GM12873 (cell line): Measurements from ENCODE around the gene ABCB10.

Source experiments
- CTCF ChIP-seq: IDR thresholded peaks from 2 replicates; pipeline ENCODE4 v1.5.1; 2012; ENCODE audit warnings: low read depth, mild to moderate bottlenecking, moderate library complexity, low read length, control low read depth; ENCODE audit not compliant: insufficient read depth; ENCODE audit errors: missing control alignments

ABCB10 gene

GRCh38 chr1:229506633-229507032, 51.9 kb downstream of the ABCB10 start:
- no peak for TF ChIP-seq CTCF

- TF ChIP-seq CTCF, result no peak
Measured at GRCh38 chr1:229495782-229496181, 62.7 kb downstream of the ABCB10 start.

- TF ChIP-seq CTCF, result no peak
Measured at GRCh38 chr1:229487181-229487580, 71.3 kb downstream of the ABCB10 start.

GRCh38 chr1:229485318-229485717, 73.2 kb downstream of the ABCB10 start:
- no peak for TF ChIP-seq CTCF

- TF ChIP-seq CTCF, result no peak
Measured at GRCh38 chr1:229482511-229482910, 76.0 kb downstream of the ABCB10 start.

GRCh38 chr1:229480495-229480894, 78.0 kb downstream of the ABCB10 start:
- TF ChIP-seq CTCF, result no peak

- no peak for TF ChIP-seq CTCF
Measured at GRCh38 chr1:229479660-229480399, 78.7 kb downstream of the ABCB10 start.
